Cardiac muscle cell (in vitro differentiated cells and primary cell): ENCODE data around the gene SZT2. TPM values are rescaled to one million over a fixed set of nuclear protein-coding genes. Genes with fewer than 3 reads are reported as not detected.

Experiments used
- DNase-seq, 2 donors: peaks; one replicate each; pipeline versions ENCODE4 v3.0.0 to v3.0.0-alpha.2; 2010 to 2017; ENCODE audit warnings: low read depth in 1 of 2, low spot score in 1 of 2
- H3K27ac ChIP-seq: fragments of 200-600 bp; sonication (generic); 2 replicates; pipeline ENCODE4 v1.5.1; 2016
- H3K27me3 ChIP-seq: fragments of 200-600 bp; sonication (generic); 2 replicates; pipeline ENCODE4 v1.6.0; 2016; ENCODE audit warnings: control low read depth
- H3K36me3 ChIP-seq: fragments of 200-600 bp; sonication (generic); 2 replicates; pipeline ENCODE4 v1.5.1; 2016; ENCODE audit warnings: control low read depth
- H3K4me1 ChIP-seq: fragments of 200-600 bp; sonication (generic); 2 replicates; pipeline ENCODE4 v1.8.1; 2017; ENCODE audit warnings: low read depth, mild to moderate bottlenecking, mixed run types
- H3K4me3 ChIP-seq: fragments of 200-600 bp; sonication (generic); 2 replicates; pipeline ENCODE4 v1.5.1; 2016; ENCODE audit warnings: mild to moderate bottlenecking
- H3K9me3 ChIP-seq: fragments of 200-600 bp; sonication (generic); 2 replicates; pipeline ENCODE4 v1.5.1; 2017; ENCODE audit warnings: low read depth, mild to moderate bottlenecking, control low read depth
- polyA plus RNA-seq: library from polyadenylated mRNA; unstranded; fragments of >200 nt; fragmentation: Nextera tagmentation; extraction: Ambion mirVana; gene quantifications from 2 replicates; pipeline ENCODE4 v1.2.1, GENCODE V29; 2016
- total RNA-seq: library from RNA; depleted of rRNA; stranded (reverse); fragments of >200 nt; gene quantifications from 2 replicates; pipeline ENCODE4 v1.2.3, GENCODE V29; 2016
- TF ChIP-seq, protein P1 (sequence below): IDR thresholded peaks from 2 replicates; pipeline ENCODE4 v1.5.1; 2012; ENCODE audit warnings: low read depth, mild to moderate bottlenecking, low read length

Gene SZT2
- total and polyA plus RNA-seq, 2 experiments from 2014 or later, result 11.5 to 28.2 TPM

DNA sequence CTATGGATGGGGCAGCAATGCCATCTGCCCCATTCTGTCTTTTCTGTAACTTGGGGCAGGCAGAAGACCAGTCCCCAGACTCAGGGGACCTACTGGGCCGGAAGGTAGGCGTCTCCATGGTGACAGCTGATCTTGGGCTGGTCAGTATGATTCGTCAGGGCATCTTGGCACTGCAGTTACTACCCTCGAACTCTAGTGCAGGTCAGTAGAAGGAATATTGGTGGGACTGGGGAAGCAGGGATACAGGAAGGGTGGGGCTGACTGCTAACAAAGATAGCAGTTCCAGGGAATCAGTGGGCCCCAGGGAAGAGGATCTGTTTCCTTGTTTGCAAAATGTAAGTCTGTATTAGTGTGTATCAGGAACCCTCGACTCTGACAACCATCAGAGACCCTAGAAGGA is 26.2 kb downstream of the SZT2 start:
- no peaks in the 10 kb centered on the region for H3K27me3 ChIP-seq
- peaks cover 18% of the 10 kb centered on the region for H3K36me3 ChIP-seq
- no peak overlapping the region for H3K27ac ChIP-seq

DNA sequence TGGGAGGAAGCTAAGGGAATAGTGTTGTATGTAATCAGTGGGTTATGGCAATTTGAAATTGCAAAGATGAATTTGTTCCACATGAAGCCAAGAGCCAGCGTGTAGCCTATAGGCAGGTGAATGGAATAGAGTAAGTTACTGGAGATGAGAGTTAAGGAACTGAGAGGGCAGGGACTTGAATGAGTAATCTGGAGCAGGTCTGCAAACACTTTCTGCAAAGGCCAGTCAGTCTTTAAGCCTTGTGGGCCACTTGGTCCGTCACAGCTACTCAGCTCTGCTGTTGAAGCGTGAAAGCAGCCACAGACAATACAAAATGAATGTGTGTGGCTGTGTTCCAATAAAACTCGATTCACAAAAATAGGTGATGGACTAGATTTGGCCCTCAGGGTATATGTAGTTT is 29.2 kb downstream of the SZT2 start:
- no peak overlapping the region for H3K27ac ChIP-seq
- peaks cover 22% of the 10 kb centered on the region for H3K36me3 ChIP-seq
- DNase-seq, result no peak
- H3K9me3 ChIP-seq, result no peaks in the 10 kb centered on the region
- no peaks in the 10 kb centered on the region for H3K4me1 ChIP-seq
- no peaks in the 10 kb centered on the region for H3K27me3 ChIP-seq
- no peak overlapping the region for H3K4me3 ChIP-seq
- TF ChIP-seq, protein P1, sequence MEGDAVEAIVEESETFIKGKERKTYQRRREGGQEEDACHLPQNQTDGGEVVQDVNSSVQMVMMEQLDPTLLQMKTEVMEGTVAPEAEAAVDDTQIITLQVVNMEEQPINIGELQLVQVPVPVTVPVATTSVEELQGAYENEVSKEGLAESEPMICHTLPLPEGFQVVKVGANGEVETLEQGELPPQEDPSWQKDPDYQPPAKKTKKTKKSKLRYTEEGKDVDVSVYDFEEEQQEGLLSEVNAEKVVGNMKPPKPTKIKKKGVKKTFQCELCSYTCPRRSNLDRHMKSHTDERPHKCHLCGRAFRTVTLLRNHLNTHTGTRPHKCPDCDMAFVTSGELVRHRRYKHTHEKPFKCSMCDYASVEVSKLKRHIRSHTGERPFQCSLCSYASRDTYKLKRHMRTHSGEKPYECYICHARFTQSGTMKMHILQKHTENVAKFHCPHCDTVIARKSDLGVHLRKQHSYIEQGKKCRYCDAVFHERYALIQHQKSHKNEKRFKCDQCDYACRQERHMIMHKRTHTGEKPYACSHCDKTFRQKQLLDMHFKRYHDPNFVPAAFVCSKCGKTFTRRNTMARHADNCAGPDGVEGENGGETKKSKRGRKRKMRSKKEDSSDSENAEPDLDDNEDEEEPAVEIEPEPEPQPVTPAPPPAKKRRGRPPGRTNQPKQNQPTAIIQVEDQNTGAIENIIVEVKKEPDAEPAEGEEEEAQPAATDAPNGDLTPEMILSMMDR, result no peak

More for the DNA sequence above, 26.2 kb downstream of the SZT2 start:
- no peaks in the 10 kb centered on the region for H3K4me1 ChIP-seq
- TF ChIP-seq, protein P1, result no peak
- no peak for DNase-seq
- no peaks in the 10 kb centered on the region for H3K9me3 ChIP-seq
- H3K4me3 ChIP-seq, result no peak overlapping the region

DNA sequence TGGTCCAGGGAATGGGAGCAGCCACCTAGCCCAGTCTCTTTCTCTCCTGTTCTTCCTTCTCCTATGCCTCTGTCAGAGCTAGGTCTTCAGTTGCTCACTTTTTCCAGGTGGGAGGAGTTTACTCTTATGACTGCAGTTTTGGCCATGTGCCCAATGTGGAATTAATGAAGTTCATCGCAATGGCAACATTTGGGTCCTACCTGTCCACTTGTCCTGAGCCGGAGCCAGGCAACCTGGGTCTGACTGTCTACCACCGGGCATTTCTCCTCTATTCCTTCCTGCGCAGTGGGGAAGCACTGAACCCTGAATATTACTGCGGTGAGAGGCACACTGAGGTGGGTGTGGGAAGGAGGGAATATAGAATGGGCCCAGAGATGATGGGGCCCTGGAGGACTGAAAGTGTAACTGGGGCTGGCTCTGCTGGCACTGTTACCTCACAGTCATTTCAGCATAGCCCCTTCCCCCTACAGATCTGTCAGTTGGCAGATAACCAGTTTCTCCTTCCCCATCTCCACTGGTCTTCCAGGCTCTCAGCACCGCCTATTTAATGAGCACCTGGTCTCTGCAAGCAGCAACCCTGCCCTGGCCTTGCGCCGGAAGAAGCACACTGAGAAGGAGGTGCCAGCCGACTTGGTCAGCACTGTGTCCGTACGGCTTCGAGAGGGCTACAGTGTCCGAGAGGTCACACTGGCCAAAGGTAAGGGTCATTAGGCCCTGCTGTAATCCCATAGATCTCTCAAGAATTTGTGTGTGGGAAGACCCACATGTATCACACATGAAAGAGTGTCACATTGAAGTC is 30.1 kb downstream of the SZT2 start:
- no peak for DNase-seq
- Histone ChIP-seq H3K4me1 (no peaks in the 10 kb centered on the region), H3K27me3 (no peaks in the 10 kb centered on the region), H3K36me3 (peaks cover 22% of the 10 kb centered on the region), H3K9me3 (no peaks in the 10 kb centered on the region), H3K27ac (no peak overlapping the region), H3K4me3 (no peak overlapping the region)
- TF ChIP-seq, protein P1, result no peak

DNA sequence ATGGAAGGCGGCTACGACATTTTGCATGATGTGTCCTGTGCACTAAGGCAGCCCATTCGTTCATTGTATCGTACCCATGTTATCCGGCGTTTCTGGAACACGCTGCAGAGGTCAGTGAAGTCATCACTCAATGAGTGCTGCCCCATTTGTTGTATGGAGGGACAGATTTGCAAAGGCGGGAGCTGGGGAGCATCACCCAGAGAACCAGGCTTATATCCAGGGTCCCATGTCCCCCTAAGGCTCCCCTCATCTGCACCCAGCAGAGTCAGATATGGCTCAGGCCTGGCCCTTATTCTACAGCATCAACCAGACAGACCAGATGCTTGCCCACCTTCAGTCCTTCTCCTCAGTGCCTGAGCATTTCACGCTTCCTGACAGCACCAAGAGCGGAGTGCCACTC is 31.2 kb downstream of the SZT2 start:
- Histone ChIP-seq H3K27me3 (no peaks in the 10 kb centered on the region), H3K27ac (no peak overlapping the region), H3K9me3 (no peaks in the 10 kb centered on the region), H3K4me3 (no peak overlapping the region), H3K4me1 (no peaks in the 10 kb centered on the region), H3K36me3 (peaks cover 22% of the 10 kb centered on the region)
- no peak for DNase-seq
- TF ChIP-seq, protein P1, result no peak

DNA sequence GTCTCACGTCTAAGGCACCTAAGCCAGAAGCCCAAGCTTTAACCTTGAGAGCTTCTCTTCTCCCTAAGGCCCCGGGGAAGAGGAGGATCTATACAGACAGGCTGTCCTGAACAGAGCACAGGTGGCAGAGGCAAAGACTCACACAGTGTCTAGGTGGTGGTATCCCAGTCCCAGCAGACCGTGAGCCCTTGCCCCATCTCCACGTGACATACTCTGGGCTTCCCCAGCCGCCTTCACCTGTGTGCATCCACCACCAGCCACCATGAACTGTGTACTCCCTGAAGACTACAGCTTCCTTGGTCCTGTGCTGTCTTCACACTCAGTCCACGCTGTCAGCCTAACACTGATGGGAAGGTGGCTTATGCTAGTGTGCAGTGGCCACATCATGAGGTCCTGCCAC is 31.7 kb downstream of the SZT2 start:
- TF ChIP-seq, protein P1, result no peak
- H3K4me1 ChIP-seq, result no peaks in the 10 kb centered on the region
- peaks cover 23% of the 10 kb centered on the region for H3K36me3 ChIP-seq
- no peaks in the 10 kb centered on the region for H3K9me3 ChIP-seq
- no peak for DNase-seq
- no peaks in the 10 kb centered on the region for H3K27me3 ChIP-seq
- H3K4me3 ChIP-seq, result no peak overlapping the region
- no peak overlapping the region for H3K27ac ChIP-seq
